H1 (cell line): ENCODE measurements around the gene SPPL2B. TPM values are rescaled to one million over a fixed set of nuclear protein-coding genes. Genes with fewer than 3 reads are reported as not detected.

Experiments used
- EP300 ChIP-seq, 2 experiments: IDR thresholded peaks; 1 replicate in 1 of 2; 2 replicates in 1 of 2; pipeline ENCODE4 v1.6.1; 2011 to 2012; ENCODE audit warnings: low read depth in 2 of 2, low read length in 2 of 2, mild to moderate bottlenecking in 2 of 2, borderline replicate concordance in 1 of 2, inconsistent platforms in 1 of 2, moderate library complexity in 1 of 2
- SAP30 ChIP-seq: fragments of 300-600 bp; sonication (generic); IDR thresholded peaks from 2 replicates; pipeline ENCODE4 v1.7.1; 2012; ENCODE audit warnings: low read length, moderate library complexity, mild to moderate bottlenecking, inconsistent platforms; ENCODE audit not compliant: insufficient read depth, insufficient replicate concordance
- polyA plus RNA-seq, 7 experiments: library from polyadenylated mRNA; depleted of rRNA in 3 of 7; stranded (reverse) in 5 of 7; unstranded in 2 of 7; fragments of >200 nt in 5 of 7; fragments of 200-250 nt in 2 of 7; gene quantifications; 1 replicate in 5 of 7; 2 replicates in 1 of 7; 4 replicates in 1 of 7; pipeline versions ENCODE4 v1.2.1 to v1.2.3, GENCODE V29; 2011 to 2013; ENCODE audit warnings: missing spikeins in 2 of 7, mixed read lengths in 2 of 7
- total RNA-seq: library from RNA; stranded (reverse); fragmentation: NEBNext Ultra II Directional; extraction: Animal tissue kit (Norgen Biotek cat#: 25700); gene quantifications from 2 replicates; pipeline ENCODE4 v1.2.1, GENCODE V29; 2021

The SPPL2B gene
- total and polyA plus RNA-seq, 2 of the 8 experiments (the other 6 are each of a cell fraction or from before 2014, with no cell fraction given): 34.8 to 55.7 TPM

GRCh38 chr19:2307518-2308012 lies 20.9 kb upstream of the SPPL2B start (continued):
- no peak for TF ChIP-seq EP300 (IDR thresholded peaks at IDR 0.05; ENCODE audit: borderline replicate concordance in 1 of 2, low read depth in 2 of 2, low read length in 2 of 2)
- no peak for TF ChIP-seq SAP30
